ENCODE measurements around the gene ZDHHC4. TPM values are rescaled to one million over a fixed set of nuclear protein-coding genes. Genes with fewer than 3 reads are reported as not detected.

ZDHHC4 gene
- total RNA-seq, 1 experiment from 2014 or later, result 28.9 TPM

- TF ChIP-seq CTCF (conservative IDR thresholded peaks at IDR 0.05; ENCODE audit: low read depth, low read length) (no peak), EZH2 (IDR thresholded peaks at IDR 0.05; ENCODE audit: low read length, unreplicated experiment) (no peak), EZH2phosphoT487 (IDR thresholded peaks at IDR 0.05; ENCODE audit: borderline replicate concordance, low read length) (no peak)
- no peak for DNase-seq
- Histone ChIP-seq H4K20me1 (ENCODE audit: low read length) (no peaks in the 10 kb centered on the region), H3K27me3 (ENCODE audit: low read length) (no peaks in the 10 kb centered on the region), H3K4me3 (ENCODE audit: low read length) (no peak overlapping the region), H3K36me3 (ENCODE audit: low read depth, low read length) (no peaks in the 10 kb centered on the region), H2AFZ (ENCODE audit: low read length) (no peak overlapping the region), H3K4me1 (ENCODE audit: insufficient read depth, low read length) (no peaks in the 10 kb centered on the region), H3K27ac (ENCODE audit: low read length) (no peak overlapping the region), H3K9me2 (replicated peaks; ENCODE audit: low read length) (no peaks in the 10 kb centered on the region), H3K79me2 (ENCODE audit: low read length) (no peaks in the 10 kb centered on the region), H3K4me2 (ENCODE audit: low read length) (no peak overlapping the region), H3K9me3 (ENCODE audit: low read length) (no peaks in the 10 kb centered on the region), H3F3A (ENCODE audit: low read length, unreplicated experiment) (no peaks in the 10 kb centered on the region), H3K9ac (ENCODE audit: low read length) (no peak overlapping the region)
- ChIA-PET POLR2A (ENCODE audit: unreplicated experiment) (no interaction called here), CTCF (no interaction called here)
- intact Hi-C loops (cut with micrococcal nuclease), result no loop called here
- no TSS peak for BruUV-seq (replicated peaks)
- ATAC-seq, result no peak
These were observed 15.1 kb upstream of the ZDHHC4 start for GRCh38 chr7:6562106-6562505.

- Histone ChIP-seq H3K9ac (ENCODE audit: low read length) (no peak overlapping the region), H3K79me2 (ENCODE audit: low read length) (no peaks in the 10 kb centered on the region), H3K4me2 (ENCODE audit: low read length) (no peak overlapping the region), H3F3A (ENCODE audit: low read length, unreplicated experiment) (no peaks in the 10 kb centered on the region), H3K9me2 (replicated peaks; ENCODE audit: low read length) (no peaks in the 10 kb centered on the region), H3K9me3 (ENCODE audit: low read length) (no peaks in the 10 kb centered on the region), H3K27me3 (ENCODE audit: low read length) (no peaks in the 10 kb centered on the region), H3K36me3 (ENCODE audit: low read depth, low read length) (no peaks in the 10 kb centered on the region), H3K4me3 (ENCODE audit: low read length) (no peak overlapping the region), H3K4me1 (ENCODE audit: insufficient read depth, low read length) (no peaks in the 10 kb centered on the region), H4K20me1 (ENCODE audit: low read length) (no peaks in the 10 kb centered on the region), H2AFZ (ENCODE audit: low read length) (no peak overlapping the region), H3K27ac (ENCODE audit: low read length) (no peak overlapping the region)
- ATAC-seq (no peak), DNase-seq (no peak)
- ChIA-PET POLR2A (ENCODE audit: unreplicated experiment) (no interaction called here), CTCF (no interaction called here)
- BruUV-seq (replicated peaks), result no TSS peak
- intact Hi-C loops (cut with micrococcal nuclease), result no loop called here
- no peak for TF ChIP-seq EZH2 (IDR thresholded peaks at IDR 0.05; ENCODE audit: low read length, unreplicated experiment)
These were observed 13.1 kb upstream of the ZDHHC4 start for GRCh38 chr7:6563936-6564770.

- Histone ChIP-seq H3K79me2 (ENCODE audit: low read length) (no peaks in the 10 kb centered on the region), H3K4me1 (ENCODE audit: insufficient read depth, low read length) (no peaks in the 10 kb centered on the region), H3F3A (ENCODE audit: low read length, unreplicated experiment) (no peaks in the 10 kb centered on the region), H3K9me2 (replicated peaks; ENCODE audit: low read length) (no peaks in the 10 kb centered on the region), H4K20me1 (ENCODE audit: low read length) (no peaks in the 10 kb centered on the region), H3K9ac (ENCODE audit: low read length) (no peak overlapping the region), H3K27ac (ENCODE audit: low read length) (no peak overlapping the region), H3K4me3 (ENCODE audit: low read length) (no peak overlapping the region), H3K4me2 (ENCODE audit: low read length) (no peak overlapping the region), H3K27me3 (ENCODE audit: low read length) (no peaks in the 10 kb centered on the region), H2AFZ (ENCODE audit: low read length) (no peak overlapping the region), H3K9me3 (ENCODE audit: low read length) (no peaks in the 10 kb centered on the region), H3K36me3 (ENCODE audit: low read depth, low read length) (no peaks in the 10 kb centered on the region)
- TF ChIP-seq EZH2phosphoT487 (IDR thresholded peaks at IDR 0.05; ENCODE audit: borderline replicate concordance, low read length), result no peak
- no peak for TF ChIP-seq EZH2 (IDR thresholded peaks at IDR 0.05; ENCODE audit: low read length, unreplicated experiment)
- TF ChIP-seq CTCF (conservative IDR thresholded peaks at IDR 0.05; ENCODE audit: low read depth, low read length), result no peak
- ChIA-PET CTCF (no interaction called here), POLR2A (ENCODE audit: unreplicated experiment) (no interaction called here)
- DNase-seq, result no peak
- ATAC-seq, result no peak
- no TSS peak for BruUV-seq (replicated peaks)
- intact Hi-C loops (cut with micrococcal nuclease), result no loop called here
These were observed 11.6 kb upstream of the ZDHHC4 start for GRCh38 chr7:6565655-6566054.
